Suprapubic skin (tissue), 4 donors: ENCODE measurements around the gene NARF. TPM values are rescaled to one million over a fixed set of nuclear protein-coding genes. Genes with fewer than 3 reads are reported as not detected.
A peak's percentile ranks its signal among the peaks of the same experiment; 100 is the strongest.

ENCODE experiments used
- DNase-seq, 2 donors: peaks; one replicate each; pipeline ENCODE4 v3.0.0-alpha.2; 2019; ENCODE audit warnings: low spot score in 2 of 2
- H3K27ac ChIP-seq: fragments of 200-600 bp; sonication (generic); one replicate; pipeline ENCODE4 v1.5.1; 2019
- H3K27me3 ChIP-seq: fragments of 200-600 bp; sonication (generic); one replicate; pipeline ENCODE4 v1.5.1; 2019
- H3K36me3 ChIP-seq: fragments of 200-600 bp; sonication (generic); one replicate; pipeline ENCODE4 v1.5.1; 2019
- H3K4me1 ChIP-seq: fragments of 200-600 bp; sonication (generic); one replicate; pipeline ENCODE4 v1.5.1; 2019
- H3K4me3 ChIP-seq: fragments of 200-600 bp; sonication (generic); one replicate; pipeline ENCODE4 v1.5.1; 2019; ENCODE audit warnings: mild to moderate bottlenecking
- H3K9me3 ChIP-seq: fragments of 200-600 bp; sonication (generic); one replicate; pipeline ENCODE4 v1.5.1; 2019
- EP300 ChIP-seq: sonication (generic); formaldehyde crosslinking; IDR thresholded peaks from one replicate; pipeline ENCODE4 v1.6.1; 2017; ENCODE audit warnings: antibody characterized with exemption
- POLR2A ChIP-seq, 2 donors: fragments of 450-650 bp; IDR thresholded peaks; one replicate each; pipeline ENCODE4 v1.6.1; 2017; ENCODE audit warnings: antibody characterized with exemption in 2 of 2, mild to moderate bottlenecking in 2 of 2, moderate library complexity in 2 of 2
- POLR2AphosphoS5 ChIP-seq, 3 donors: sonication (generic); formaldehyde crosslinking; IDR thresholded peaks; one replicate each; pipeline ENCODE4 v1.6.1; 2017; ENCODE audit warnings: antibody characterized with exemption in 3 of 3
- WGBS: methylation state at CpG from one replicate; pipeline ENCODE4 v1.1.5; 2018; 5-methylcytosine and 5-hydroxymethylcytosine counted together
- total RNA-seq, 4 donors: library from RNA; depleted of rRNA; stranded (reverse); fragments of >200 nt; gene quantifications; one replicate each; pipeline ENCODE4 v1.1.0, GENCODE V29; 2016
- TF ChIP-seq, protein P1 (sequence below), 2 donors: fragments of 200-600 bp in 1 of 2; fragments of 450-650 bp in 1 of 2; sonication (generic) in 1 of 2; IDR thresholded peaks; one replicate each; pipeline ENCODE4 v1.5.1; 2016 to 2019; ENCODE audit warnings: antibody characterized with exemption in 2 of 2, mild to moderate bottlenecking in 1 of 2, moderate library complexity in 1 of 2

NARF gene
- total RNA-seq, 4 donors from 2014 or later: 37.6 to 105 (median 44.7) TPM

GRCh38 chr17:82489117-82489516 lies 30.6 kb downstream of the NARF start:
- no peaks in the 10 kb centered on the region for H3K9me3 ChIP-seq
- 33% methylated on average over 8 of the region's 8 CpGs for WGBS
- peaks cover 19% of the 10 kb centered on the region for H3K4me1 ChIP-seq
- TF ChIP-seq POLR2AphosphoS5 (IDR thresholded peaks at IDR 0.05) (no peak), POLR2A (IDR thresholded peaks at IDR 0.05) (no peak), EP300 (no peak)
- TF ChIP-seq, protein P1, sequence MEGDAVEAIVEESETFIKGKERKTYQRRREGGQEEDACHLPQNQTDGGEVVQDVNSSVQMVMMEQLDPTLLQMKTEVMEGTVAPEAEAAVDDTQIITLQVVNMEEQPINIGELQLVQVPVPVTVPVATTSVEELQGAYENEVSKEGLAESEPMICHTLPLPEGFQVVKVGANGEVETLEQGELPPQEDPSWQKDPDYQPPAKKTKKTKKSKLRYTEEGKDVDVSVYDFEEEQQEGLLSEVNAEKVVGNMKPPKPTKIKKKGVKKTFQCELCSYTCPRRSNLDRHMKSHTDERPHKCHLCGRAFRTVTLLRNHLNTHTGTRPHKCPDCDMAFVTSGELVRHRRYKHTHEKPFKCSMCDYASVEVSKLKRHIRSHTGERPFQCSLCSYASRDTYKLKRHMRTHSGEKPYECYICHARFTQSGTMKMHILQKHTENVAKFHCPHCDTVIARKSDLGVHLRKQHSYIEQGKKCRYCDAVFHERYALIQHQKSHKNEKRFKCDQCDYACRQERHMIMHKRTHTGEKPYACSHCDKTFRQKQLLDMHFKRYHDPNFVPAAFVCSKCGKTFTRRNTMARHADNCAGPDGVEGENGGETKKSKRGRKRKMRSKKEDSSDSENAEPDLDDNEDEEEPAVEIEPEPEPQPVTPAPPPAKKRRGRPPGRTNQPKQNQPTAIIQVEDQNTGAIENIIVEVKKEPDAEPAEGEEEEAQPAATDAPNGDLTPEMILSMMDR (IDR thresholded peaks at IDR 0.05): no peak
- H3K4me3 ChIP-seq: no peak overlapping the region
- H3K27ac ChIP-seq: peak overlapping the region; percentile 57
- peak in 1 of 2 donors; percentile 87 for DNase-seq
- H3K27me3 ChIP-seq: no peaks in the 10 kb centered on the region
- peaks cover 44% of the 10 kb centered on the region for H3K36me3 ChIP-seq

DNA sequence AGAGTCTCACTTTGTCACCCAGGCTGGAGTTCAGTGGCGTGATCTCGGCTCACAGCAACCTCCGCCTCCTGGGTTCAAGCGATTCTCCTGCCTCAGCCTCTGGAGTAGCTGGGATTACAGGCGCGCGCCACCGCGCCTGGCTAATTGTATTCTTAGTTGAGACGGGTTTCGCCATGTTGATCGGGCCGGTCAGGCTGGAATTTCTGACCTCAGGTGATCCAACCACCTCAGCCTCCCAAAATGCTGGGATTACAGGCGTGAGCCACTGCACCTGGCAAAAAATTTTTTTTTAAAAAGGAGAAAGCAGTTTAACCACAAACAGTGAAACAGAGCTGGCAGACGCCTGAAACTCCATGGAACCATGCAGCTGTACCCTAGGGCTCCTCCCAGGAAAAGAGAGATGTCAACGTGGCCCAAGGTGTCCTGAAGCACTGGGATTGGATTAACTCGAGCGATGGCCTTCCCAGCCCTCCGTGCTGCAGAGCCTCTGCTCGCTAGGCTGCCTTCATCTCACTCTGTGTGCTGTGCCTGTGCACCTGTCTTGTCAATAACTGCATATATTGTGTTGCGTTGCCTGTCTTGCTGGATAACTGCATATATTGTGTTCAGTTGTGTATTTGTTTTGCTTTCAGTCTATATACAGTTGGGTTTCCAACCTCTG lies 31.4 kb downstream of the NARF start:
- Histone ChIP-seq H3K27me3 (no peaks in the 10 kb centered on the region), H3K4me3 (no peak overlapping the region), H3K36me3 (peaks cover 36% of the 10 kb centered on the region), H3K4me1 (peaks cover 25% of the 10 kb centered on the region), H3K27ac (peak overlapping the region; percentile 57), H3K9me3 (no peaks in the 10 kb centered on the region)
- TF ChIP-seq EP300: no peak
- 79% methylated on average over 21 of the region's 21 CpGs for WGBS
- no peak for DNase-seq

DNA sequence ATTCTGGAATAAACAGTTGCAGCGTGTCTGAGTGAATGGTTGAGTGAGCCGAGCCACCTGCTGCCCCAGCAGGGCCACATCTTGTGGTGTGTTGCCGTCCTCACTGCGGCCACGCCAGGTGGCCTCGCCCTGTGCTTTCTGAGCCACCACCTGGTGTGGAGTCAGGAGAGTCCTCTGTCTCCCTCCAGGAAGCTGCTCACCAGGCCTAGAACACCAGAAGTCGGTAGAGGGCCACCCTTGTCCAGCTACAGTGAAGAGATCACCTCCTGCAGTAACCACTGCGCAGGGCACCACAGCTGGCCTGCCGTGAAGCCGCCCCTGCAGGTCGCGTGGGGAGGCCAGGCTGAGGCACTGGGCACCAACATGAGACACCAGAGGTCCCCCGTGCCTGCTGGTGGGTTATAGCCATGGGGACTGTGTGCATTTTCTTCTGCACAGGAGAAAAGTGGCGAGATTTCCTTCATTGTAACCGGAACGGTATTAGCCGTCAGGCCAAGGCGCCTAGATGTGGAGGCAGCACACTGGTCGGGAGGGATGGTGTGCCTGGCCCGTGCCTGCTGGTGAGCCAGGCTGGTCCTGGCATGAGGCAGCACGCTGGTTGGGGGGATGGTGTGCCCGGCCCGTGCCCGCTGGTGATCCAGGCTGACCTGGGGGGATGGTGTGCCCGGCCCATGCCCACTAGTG lies 32.1 kb downstream of the NARF start:
- TF ChIP-seq POLR2A (IDR thresholded peaks at IDR 0.05) (no peak), EP300 (no peak), POLR2AphosphoS5 (IDR thresholded peaks at IDR 0.05) (no peak)
- TF ChIP-seq, protein P1 (IDR thresholded peaks at IDR 0.05): no peak
- no peak for DNase-seq
- H3K4me1 ChIP-seq: peaks cover 32% of the 10 kb centered on the region
- WGBS: 89% methylated on average over 21 of the region's 25 CpGs
- no peaks in the 10 kb centered on the region for H3K27me3 ChIP-seq
- peaks cover 29% of the 10 kb centered on the region for H3K36me3 ChIP-seq
- no peak overlapping the region for H3K27ac ChIP-seq
- no peak overlapping the region for H3K4me3 ChIP-seq
- no peaks in the 10 kb centered on the region for H3K9me3 ChIP-seq

DNA sequence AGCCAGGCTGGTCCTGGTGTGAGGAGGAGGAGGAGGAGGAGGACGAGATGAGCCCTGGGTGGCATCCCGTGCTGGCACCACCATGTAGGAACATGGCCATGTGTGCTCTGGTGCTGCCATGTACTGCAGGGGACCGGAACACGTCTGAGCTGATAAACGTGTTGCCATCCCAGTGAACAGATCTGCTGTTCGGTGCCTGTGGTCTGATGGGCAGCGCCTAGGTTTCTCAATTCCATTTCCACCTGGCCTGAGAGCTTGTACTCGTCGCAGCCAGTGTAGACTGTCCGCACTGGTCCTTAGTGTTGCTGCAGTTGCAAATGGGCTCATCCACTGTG lies 32.6 kb downstream of the NARF start:
- WGBS: 90% methylated on average over 8 of the region's 10 CpGs

DNA sequence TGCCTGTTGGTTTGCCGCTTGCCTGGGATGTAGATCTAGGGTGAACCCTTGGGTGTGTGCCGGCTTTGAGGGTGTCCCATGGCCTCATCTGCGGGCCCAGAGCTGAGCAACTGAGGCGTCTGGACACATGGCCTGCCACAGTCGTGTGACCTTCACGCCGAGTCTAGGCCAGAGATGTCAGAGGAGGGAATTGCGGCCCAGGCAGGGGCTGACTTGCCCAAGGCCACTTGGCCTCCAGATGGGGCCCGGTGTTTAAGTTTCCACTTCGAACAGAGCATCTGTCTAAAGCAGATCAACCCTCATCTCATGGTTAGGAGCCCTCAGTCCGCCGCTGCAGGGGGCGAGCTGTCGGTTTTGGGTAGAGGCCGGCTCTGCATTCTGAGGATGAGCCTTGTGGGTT lies 33.0 kb downstream of the NARF start:
- 95% methylated on average over 10 of the region's 15 CpGs for WGBS
- TF ChIP-seq POLR2AphosphoS5 (IDR thresholded peaks at IDR 0.05): no peak
- TF ChIP-seq POLR2A (IDR thresholded peaks at IDR 0.05): no peak
- no peak for TF ChIP-seq EP300
- TF ChIP-seq, protein P1 (IDR thresholded peaks at IDR 0.05): no peak
- Histone ChIP-seq H3K9me3 (no peaks in the 10 kb centered on the region), H3K27me3 (no peaks in the 10 kb centered on the region), H3K27ac (no peak overlapping the region), H3K36me3 (peaks cover 21% of the 10 kb centered on the region), H3K4me3 (no peak overlapping the region), H3K4me1 (peaks cover 41% of the 10 kb centered on the region)
- DNase-seq: no peak

More for the DNA sequence above, 32.6 kb downstream of the NARF start:
- Histone ChIP-seq H3K4me3 (no peak overlapping the region), H3K9me3 (no peaks in the 10 kb centered on the region), H3K4me1 (peaks cover 37% of the 10 kb centered on the region), H3K27ac (no peak overlapping the region), H3K36me3 (peaks cover 24% of the 10 kb centered on the region), H3K27me3 (no peaks in the 10 kb centered on the region)
- no peak for TF ChIP-seq POLR2A (IDR thresholded peaks at IDR 0.05)
- TF ChIP-seq, protein P1 (IDR thresholded peaks at IDR 0.05): no peak
- TF ChIP-seq POLR2AphosphoS5 (IDR thresholded peaks at IDR 0.05): no peak
- no peak for TF ChIP-seq EP300
- no peak for DNase-seq
